ENCODE measurements around the gene NANOGP8. TPM values are rescaled to one million over a fixed set of nuclear protein-coding genes. Genes with fewer than 3 reads are reported as not detected.

The NANOGP8 gene
- total and polyA plus RNA-seq, 4 donors: 0.17 TPM; not detected in 3

DNA sequence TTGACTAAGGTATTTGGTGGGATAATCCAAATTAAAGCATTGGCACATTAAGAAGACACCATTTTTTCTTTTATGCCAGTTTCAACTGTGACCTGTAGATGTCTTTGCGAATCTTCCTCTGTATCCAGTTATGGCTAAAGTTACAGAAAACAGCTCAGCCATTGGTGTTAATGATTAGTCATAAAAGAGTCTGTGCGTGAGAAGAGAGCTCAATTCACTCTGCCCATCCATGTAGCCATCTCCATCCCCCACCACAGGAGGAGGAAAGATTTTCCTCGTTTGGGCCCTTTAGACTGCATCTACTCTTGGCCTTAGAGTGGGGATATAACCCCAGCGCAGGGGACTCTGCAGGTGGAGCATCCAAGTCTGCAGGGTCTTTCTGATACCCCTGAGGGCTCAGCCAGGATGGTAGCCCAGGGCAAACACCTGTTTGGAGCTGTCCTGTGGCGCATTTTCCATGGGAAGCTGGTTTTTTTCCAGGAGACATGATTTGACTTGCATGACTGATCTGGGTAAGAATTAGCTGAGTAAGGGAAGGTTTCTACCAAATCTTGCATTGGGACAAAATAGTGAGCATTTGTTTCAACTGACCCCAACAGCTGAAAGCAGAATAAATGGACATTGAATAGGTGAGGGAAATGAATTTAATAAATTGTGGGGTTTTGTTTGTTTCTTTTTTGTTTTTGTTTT lies 29.5 kb downstream of the NANOGP8 start:
- Histone ChIP-seq H3K27ac (ENCODE audit: low read depth in 1 of 2, low read length in 2 of 2) (no peak overlapping the region), H3K4me3 (ENCODE audit: low read depth in 1 of 3, low read length in 3 of 3) (no peak overlapping the region), H3K9me3 (ENCODE audit: control insufficient read depth in 4 of 4, low read length in 3 of 4) (no peaks in the 10 kb centered on the region), H3K36me3 (ENCODE audit: control insufficient read depth in 4 of 4, insufficient read depth in 3 of 4, low read depth in 1 of 4, low read length in 3 of 4) (no peaks in the 10 kb centered on the region), H3K4me1 (ENCODE audit: control insufficient read depth in 4 of 4, insufficient read depth in 4 of 4, low read length in 3 of 4) (peaks cover 0 to 2% (median 0%) of the 10 kb centered on the region in 4 donors), H3K27me3 (ENCODE audit: control insufficient read depth in 4 of 4, insufficient read depth in 4 of 4, low read length in 3 of 4) (no peaks in the 10 kb centered on the region), H3K9ac (ENCODE audit: low read depth in 1 of 2, low read length in 2 of 2) (no peak overlapping the region)
- no peak for DNase-seq (ENCODE audit: low spot score)
- no peak for TF ChIP-seq ATF3 (IDR thresholded peaks at IDR 0.05)
- no peak for TF ChIP-seq GABPA (IDR thresholded peaks at IDR 0.05 in 1 of 2, conservative IDR thresholded peaks at IDR 0.05 in 1 of 2)
- no peak for TF ChIP-seq TAF1 (conservative IDR thresholded peaks at IDR 0.05)
- WGBS: 92% methylated on average over 5 of the region's 5 CpGs

DNA sequence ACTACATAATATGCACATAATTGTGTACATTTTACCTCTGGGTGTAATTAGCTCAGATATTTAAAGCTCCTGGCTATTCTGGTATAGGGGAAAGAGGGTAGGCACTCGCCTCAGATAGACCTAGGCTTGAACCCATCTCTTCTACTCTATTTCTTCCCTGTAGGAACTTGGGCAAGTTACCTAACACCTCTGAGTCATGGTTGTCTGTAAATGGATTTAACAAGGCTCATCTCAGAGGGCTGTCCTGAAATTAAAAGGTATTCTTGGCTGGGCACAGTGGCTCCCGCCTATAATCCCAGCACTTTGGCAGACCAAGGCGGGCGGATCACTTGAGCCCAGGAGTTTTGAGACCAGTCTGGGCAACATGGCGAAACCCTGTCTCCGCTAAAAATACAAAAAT lies 30.7 kb downstream of the NANOGP8 start:
- TF ChIP-seq NR2F2 (IDR thresholded peaks at IDR 0.05) (no peak), TAF1 (conservative IDR thresholded peaks at IDR 0.05) (no peak), EGR1 (IDR thresholded peaks at IDR 0.05; ENCODE audit: low read depth in 2 of 2) (no peak), JUND (IDR thresholded peaks at IDR 0.05) (no peak), HNF4G (IDR thresholded peaks at IDR 0.05) (no peak), GABPA (IDR thresholded peaks at IDR 0.05 in 1 of 2, conservative IDR thresholded peaks at IDR 0.05 in 1 of 2) (no peak), ATF3 (IDR thresholded peaks at IDR 0.05) (no peak), RAD21 (IDR thresholded peaks at IDR 0.05) (no peak), SP1 (IDR thresholded peaks at IDR 0.05) (no peak), RXRA (IDR thresholded peaks at IDR 0.05) (no peak), FOXA2 (IDR thresholded peaks at IDR 0.05) (no peak), FOXA1 (IDR thresholded peaks at IDR 0.05) (no peak), YY1 (IDR thresholded peaks at IDR 0.05) (no peak)
- TF ChIP-seq, protein P1, sequence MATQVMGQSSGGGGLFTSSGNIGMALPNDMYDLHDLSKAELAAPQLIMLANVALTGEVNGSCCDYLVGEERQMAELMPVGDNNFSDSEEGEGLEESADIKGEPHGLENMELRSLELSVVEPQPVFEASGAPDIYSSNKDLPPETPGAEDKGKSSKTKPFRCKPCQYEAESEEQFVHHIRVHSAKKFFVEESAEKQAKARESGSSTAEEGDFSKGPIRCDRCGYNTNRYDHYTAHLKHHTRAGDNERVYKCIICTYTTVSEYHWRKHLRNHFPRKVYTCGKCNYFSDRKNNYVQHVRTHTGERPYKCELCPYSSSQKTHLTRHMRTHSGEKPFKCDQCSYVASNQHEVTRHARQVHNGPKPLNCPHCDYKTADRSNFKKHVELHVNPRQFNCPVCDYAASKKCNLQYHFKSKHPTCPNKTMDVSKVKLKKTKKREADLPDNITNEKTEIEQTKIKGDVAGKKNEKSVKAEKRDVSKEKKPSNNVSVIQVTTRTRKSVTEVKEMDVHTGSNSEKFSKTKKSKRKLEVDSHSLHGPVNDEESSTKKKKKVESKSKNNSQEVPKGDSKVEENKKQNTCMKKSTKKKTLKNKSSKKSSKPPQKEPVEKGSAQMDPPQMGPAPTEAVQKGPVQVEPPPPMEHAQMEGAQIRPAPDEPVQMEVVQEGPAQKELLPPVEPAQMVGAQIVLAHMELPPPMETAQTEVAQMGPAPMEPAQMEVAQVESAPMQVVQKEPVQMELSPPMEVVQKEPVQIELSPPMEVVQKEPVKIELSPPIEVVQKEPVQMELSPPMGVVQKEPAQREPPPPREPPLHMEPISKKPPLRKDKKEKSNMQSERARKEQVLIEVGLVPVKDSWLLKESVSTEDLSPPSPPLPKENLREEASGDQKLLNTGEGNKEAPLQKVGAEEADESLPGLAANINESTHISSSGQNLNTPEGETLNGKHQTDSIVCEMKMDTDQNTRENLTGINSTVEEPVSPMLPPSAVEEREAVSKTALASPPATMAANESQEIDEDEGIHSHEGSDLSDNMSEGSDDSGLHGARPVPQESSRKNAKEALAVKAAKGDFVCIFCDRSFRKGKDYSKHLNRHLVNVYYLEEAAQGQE (IDR thresholded peaks at IDR 0.05): no peak
- TF ChIP-seq, protein P2, sequence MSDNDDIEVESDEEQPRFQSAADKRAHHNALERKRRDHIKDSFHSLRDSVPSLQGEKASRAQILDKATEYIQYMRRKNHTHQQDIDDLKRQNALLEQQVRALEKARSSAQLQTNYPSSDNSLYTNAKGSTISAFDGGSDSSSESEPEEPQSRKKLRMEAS (IDR thresholded peaks at IDR 0.05): no peak
- TF ChIP-seq, protein P3, sequence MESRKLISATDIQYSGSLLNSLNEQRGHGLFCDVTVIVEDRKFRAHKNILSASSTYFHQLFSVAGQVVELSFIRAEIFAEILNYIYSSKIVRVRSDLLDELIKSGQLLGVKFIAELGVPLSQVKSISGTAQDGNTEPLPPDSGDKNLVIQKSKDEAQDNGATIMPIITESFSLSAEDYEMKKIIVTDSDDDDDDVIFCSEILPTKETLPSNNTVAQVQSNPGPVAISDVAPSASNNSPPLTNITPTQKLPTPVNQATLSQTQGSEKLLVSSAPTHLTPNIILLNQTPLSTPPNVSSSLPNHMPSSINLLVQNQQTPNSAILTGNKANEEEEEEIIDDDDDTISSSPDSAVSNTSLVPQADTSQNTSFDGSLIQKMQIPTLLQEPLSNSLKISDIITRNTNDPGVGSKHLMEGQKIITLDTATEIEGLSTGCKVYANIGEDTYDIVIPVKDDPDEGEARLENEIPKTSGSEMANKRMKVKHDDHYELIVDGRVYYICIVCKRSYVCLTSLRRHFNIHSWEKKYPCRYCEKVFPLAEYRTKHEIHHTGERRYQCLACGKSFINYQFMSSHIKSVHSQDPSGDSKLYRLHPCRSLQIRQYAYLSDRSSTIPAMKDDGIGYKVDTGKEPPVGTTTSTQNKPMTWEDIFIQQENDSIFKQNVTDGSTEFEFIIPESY (IDR thresholded peaks at IDR 0.05): no peak
- no peaks in the 10 kb centered on the region for H3K9me3 ChIP-seq (ENCODE audit: control insufficient read depth in 4 of 4, low read length in 3 of 4)
- H3K9ac ChIP-seq (ENCODE audit: low read depth in 1 of 2, low read length in 2 of 2): no peak overlapping the region
- no peak overlapping the region for H3K27ac ChIP-seq (ENCODE audit: low read depth in 1 of 2, low read length in 2 of 2)
- no peaks in the 10 kb centered on the region for H3K36me3 ChIP-seq (ENCODE audit: control insufficient read depth in 4 of 4, insufficient read depth in 3 of 4, low read depth in 1 of 4, low read length in 3 of 4)
- 93% methylated on average over 6 of the region's 6 CpGs for WGBS
- H3K27me3 ChIP-seq (ENCODE audit: control insufficient read depth in 4 of 4, insufficient read depth in 4 of 4, low read length in 3 of 4): no peaks in the 10 kb centered on the region
- no peak overlapping the region for H3K4me3 ChIP-seq (ENCODE audit: low read depth in 1 of 3, low read length in 3 of 3)
- DNase-seq (ENCODE audit: low spot score): no peak
- H3K4me1 ChIP-seq (ENCODE audit: control insufficient read depth in 4 of 4, insufficient read depth in 4 of 4, low read length in 3 of 4): no peaks in the 10 kb centered on the region
